IPS-NIHi11 (cell line): Measurements from ENCODE around the gene SPATA31D4.
"Not testable (repeated sequence)": the region's sequence is repeated elsewhere in the genome, so short reads cannot be mapped to it uniquely, and the experiment has no call there.

ENCODE experiments used
- DNase-seq: peaks from one replicate; pipeline ENCODE4 v3.0.0; 2012; ENCODE audit warnings: mixed read lengths, low spot score

The SPATA31D4 gene

GRCh38 chr9:81928305-81928704, at the start of gene SPATA31D4:
Gene SPATA31D4 (plus strand): TSS chr9:81928428. CDS start chr9:81928514, 86 bp downstream.
- not testable (repeated sequence) for DNase-seq

- DNase-seq: no peak
Observed at GRCh38 chr9:81878530-81878929, 49.7 kb upstream of the SPATA31D4 start.

- DNase-seq: no peak
Observed at GRCh38 chr9:81879501-81879916, 48.7 kb upstream of the SPATA31D4 start.

GRCh38 chr9:81885602-81886001, 42.6 kb upstream of the SPATA31D4 start:
- no peak for DNase-seq

GRCh38 chr9:81886665-81887064, 41.6 kb upstream of the SPATA31D4 start:
- DNase-seq: no peak

GRCh38 chr9:81890104-81890503, 38.1 kb upstream of the SPATA31D4 start:
- no peak for DNase-seq

- DNase-seq: no peak
Observed at GRCh38 chr9:81892440-81892839, 35.8 kb upstream of the SPATA31D4 start.

GRCh38 chr9:81893929-81894328, 34.3 kb upstream of the SPATA31D4 start:
- DNase-seq: no peak

GRCh38 chr9:81894891-81895290, 33.3 kb upstream of the SPATA31D4 start:
- DNase-seq: no peak

GRCh38 chr9:81896070-81896469, 32.2 kb upstream of the SPATA31D4 start:
- DNase-seq: no peak

GRCh38 chr9:81898851-81899250, 29.4 kb upstream of the SPATA31D4 start:
- no peak for DNase-seq

- no peak for DNase-seq
Observed at GRCh38 chr9:81902196-81902595, 26.0 kb upstream of the SPATA31D4 start.

- DNase-seq: no peak
Observed at GRCh38 chr9:81902626-81903025, 25.6 kb upstream of the SPATA31D4 start.

GRCh38 chr9:81906671-81907070, 21.6 kb upstream of the SPATA31D4 start:
- DNase-seq: no peak

- no peak for DNase-seq
Observed at GRCh38 chr9:81912135-81912534, 16.1 kb upstream of the SPATA31D4 start.

- DNase-seq: no peak
Observed at GRCh38 chr9:81915801-81916505, 12.3 kb upstream of the SPATA31D4 start.

- DNase-seq: not testable (repeated sequence)
Observed at GRCh38 chr9:81918507-81918906, 9.7 kb upstream of the SPATA31D4 start.

GRCh38 chr9:81930147-81930546, 1.9 kb downstream of the SPATA31D4 start:
- DNase-seq: not testable (repeated sequence)

GRCh38 chr9:81933547-81933946, 5.3 kb downstream of the SPATA31D4 start:
- not testable (repeated sequence) for DNase-seq

GRCh38 chr9:81943393-81943792, 15.2 kb downstream of the SPATA31D4 start, which contains the start of gene SPATA31D3:
Gene SPATA31D3 (plus strand): TSS chr9:81943500. CDS start chr9:81943586, 86 bp downstream.
- DNase-seq: not testable (repeated sequence)

- not testable (repeated sequence) for DNase-seq
Observed at GRCh38 chr9:81948650-81949049, 20.4 kb downstream of the SPATA31D4 start.

- no peak for DNase-seq
Observed at GRCh38 chr9:81953096-81953495, 24.9 kb downstream of the SPATA31D4 start.

GRCh38 chr9:81955625-81956024, 27.4 kb downstream of the SPATA31D4 start:
- DNase-seq: no peak
